Measurements from ENCODE around the gene TMEM178B.

Gene TMEM178B

GRCh38 chr7:141478845-141479244 is 405.0 kb downstream of the TMEM178B start:
- TF ChIP-seq, protein P1, sequence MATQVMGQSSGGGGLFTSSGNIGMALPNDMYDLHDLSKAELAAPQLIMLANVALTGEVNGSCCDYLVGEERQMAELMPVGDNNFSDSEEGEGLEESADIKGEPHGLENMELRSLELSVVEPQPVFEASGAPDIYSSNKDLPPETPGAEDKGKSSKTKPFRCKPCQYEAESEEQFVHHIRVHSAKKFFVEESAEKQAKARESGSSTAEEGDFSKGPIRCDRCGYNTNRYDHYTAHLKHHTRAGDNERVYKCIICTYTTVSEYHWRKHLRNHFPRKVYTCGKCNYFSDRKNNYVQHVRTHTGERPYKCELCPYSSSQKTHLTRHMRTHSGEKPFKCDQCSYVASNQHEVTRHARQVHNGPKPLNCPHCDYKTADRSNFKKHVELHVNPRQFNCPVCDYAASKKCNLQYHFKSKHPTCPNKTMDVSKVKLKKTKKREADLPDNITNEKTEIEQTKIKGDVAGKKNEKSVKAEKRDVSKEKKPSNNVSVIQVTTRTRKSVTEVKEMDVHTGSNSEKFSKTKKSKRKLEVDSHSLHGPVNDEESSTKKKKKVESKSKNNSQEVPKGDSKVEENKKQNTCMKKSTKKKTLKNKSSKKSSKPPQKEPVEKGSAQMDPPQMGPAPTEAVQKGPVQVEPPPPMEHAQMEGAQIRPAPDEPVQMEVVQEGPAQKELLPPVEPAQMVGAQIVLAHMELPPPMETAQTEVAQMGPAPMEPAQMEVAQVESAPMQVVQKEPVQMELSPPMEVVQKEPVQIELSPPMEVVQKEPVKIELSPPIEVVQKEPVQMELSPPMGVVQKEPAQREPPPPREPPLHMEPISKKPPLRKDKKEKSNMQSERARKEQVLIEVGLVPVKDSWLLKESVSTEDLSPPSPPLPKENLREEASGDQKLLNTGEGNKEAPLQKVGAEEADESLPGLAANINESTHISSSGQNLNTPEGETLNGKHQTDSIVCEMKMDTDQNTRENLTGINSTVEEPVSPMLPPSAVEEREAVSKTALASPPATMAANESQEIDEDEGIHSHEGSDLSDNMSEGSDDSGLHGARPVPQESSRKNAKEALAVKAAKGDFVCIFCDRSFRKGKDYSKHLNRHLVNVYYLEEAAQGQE (IDR thresholded peaks at IDR 0.05; ENCODE audit: insufficient read depth in 1 of 2, low read depth in 2 of 2, low read length in 2 of 2), result no peak
- TF ChIP-seq TAF1 (IDR thresholded peaks at IDR 0.05; ENCODE audit: borderline replicate concordance, insufficient read depth, low read length) (no peak), SIN3A (IDR thresholded peaks at IDR 0.05; ENCODE audit: borderline replicate concordance, insufficient read depth, low read length) (no peak), POLR2AphosphoS5 (IDR thresholded peaks at IDR 0.05; ENCODE audit: low read depth, low read length) (no peak), FOXP2 (optimal IDR thresholded peaks at IDR 0.05; ENCODE audit: borderline replicate concordance, extremely low read depth, extremely low read length, insufficient read depth) (no peak)

DNA sequence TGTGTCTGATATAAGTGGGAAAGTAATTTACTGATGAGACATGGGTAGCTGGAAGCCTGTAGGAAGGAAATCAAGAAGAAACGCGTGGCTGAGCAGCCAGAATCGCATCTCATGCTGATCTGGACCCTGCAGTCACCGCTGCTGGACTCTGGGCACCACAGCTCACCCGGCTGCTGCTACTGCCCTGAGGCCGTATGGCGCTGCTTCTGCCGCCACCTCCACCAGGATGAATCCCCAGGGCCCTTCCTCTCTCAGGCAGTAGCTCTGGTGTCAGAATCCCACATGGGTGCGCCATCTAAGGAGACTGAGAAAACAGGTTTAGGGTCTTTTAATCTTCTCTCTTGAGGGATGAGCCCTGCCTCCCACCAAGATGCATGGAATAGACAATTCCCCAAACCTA is 407.1 kb downstream of the TMEM178B start:
- no peak for TF ChIP-seq TAF1 (IDR thresholded peaks at IDR 0.05; ENCODE audit: borderline replicate concordance, insufficient read depth, low read length)
- no peak for TF ChIP-seq POLR2AphosphoS5 (IDR thresholded peaks at IDR 0.05; ENCODE audit: low read depth, low read length)

DNA sequence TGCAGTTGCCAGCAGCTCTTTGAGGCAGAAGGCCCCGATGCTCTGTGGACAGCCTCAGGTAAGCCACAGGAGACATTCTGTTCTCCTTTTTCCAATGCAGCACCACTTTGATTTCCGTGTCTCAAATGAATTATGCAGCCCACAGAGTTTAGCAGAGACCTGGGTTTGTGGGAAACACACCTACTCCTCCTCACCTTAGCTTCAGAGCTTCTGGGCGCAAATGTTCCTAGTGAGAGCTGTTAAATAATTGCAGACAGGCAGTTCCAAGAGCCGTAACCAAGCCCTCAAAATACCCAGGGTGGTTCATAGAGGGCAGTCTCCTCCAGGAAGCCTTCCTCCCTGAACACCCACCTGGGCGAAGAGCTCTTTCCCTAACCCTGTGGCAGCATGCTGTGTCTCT is 408.1 kb downstream of the TMEM178B start:
- no peak for TF ChIP-seq FOXP2 (optimal IDR thresholded peaks at IDR 0.05; ENCODE audit: borderline replicate concordance, extremely low read depth, extremely low read length, insufficient read depth)
- TF ChIP-seq, protein P1 (IDR thresholded peaks at IDR 0.05; ENCODE audit: insufficient read depth in 1 of 2, low read depth in 2 of 2, low read length in 2 of 2), result no peak
- TF ChIP-seq SIN3A (IDR thresholded peaks at IDR 0.05; ENCODE audit: borderline replicate concordance, insufficient read depth, low read length), result no peak
- TF ChIP-seq TAF1 (IDR thresholded peaks at IDR 0.05; ENCODE audit: borderline replicate concordance, insufficient read depth, low read length), result no peak

DNA sequence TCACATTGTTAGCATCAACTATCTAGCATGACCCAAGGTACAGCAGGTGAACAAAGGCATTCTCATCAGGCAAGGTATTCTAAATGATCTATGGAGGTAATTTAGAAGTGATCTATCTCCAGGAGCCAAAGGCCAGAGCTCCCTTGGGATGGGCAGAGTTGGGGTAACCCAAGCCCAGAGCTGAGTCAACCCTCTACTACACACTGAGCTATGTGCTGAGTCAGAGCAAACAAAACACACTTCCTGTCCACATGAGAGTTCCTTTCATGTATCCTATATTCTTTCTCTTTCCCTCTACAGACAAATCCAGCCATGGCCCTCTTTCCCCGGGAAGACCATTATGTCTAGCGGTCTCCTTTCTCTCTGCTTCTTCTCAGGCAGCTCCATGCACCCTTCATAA is 409.2 kb downstream of the TMEM178B start:
- TF ChIP-seq FOXP2 (optimal IDR thresholded peaks at IDR 0.05; ENCODE audit: borderline replicate concordance, extremely low read depth, extremely low read length, insufficient read depth) (no peak), TAF1 (IDR thresholded peaks at IDR 0.05; ENCODE audit: borderline replicate concordance, insufficient read depth, low read length) (no peak), SIN3A (IDR thresholded peaks at IDR 0.05; ENCODE audit: borderline replicate concordance, insufficient read depth, low read length) (no peak), POLR2AphosphoS5 (IDR thresholded peaks at IDR 0.05; ENCODE audit: low read depth, low read length) (no peak)
- TF ChIP-seq, protein P1 (IDR thresholded peaks at IDR 0.05; ENCODE audit: insufficient read depth in 1 of 2, low read depth in 2 of 2, low read length in 2 of 2), result no peak

DNA sequence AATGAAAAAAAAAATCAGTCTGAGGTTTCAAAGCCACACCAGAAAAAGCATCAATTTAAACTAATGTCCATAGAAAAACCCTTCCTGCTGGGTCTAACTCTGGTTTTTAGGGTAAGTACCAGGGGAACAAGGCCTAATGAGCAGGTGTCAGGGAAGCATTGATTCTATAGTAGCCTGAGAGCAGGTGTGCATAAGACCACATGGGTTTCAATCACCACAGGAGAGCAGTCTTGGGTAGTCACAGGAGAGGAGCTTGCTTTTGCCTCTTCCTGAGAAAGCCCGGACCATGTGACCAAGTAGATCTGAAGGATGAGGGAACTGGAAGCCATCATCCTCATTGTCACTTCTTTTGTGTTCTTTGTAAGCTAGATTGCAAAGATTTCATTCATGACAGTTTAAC is 411.0 kb downstream of the TMEM178B start:
- no peak for TF ChIP-seq SIN3A (IDR thresholded peaks at IDR 0.05; ENCODE audit: borderline replicate concordance, insufficient read depth, low read length)
- TF ChIP-seq POLR2AphosphoS5 (IDR thresholded peaks at IDR 0.05; ENCODE audit: low read depth, low read length), result no peak
- no peak for TF ChIP-seq FOXP2 (optimal IDR thresholded peaks at IDR 0.05; ENCODE audit: borderline replicate concordance, extremely low read depth, extremely low read length, insufficient read depth)
- TF ChIP-seq, protein P1 (IDR thresholded peaks at IDR 0.05; ENCODE audit: insufficient read depth in 1 of 2, low read depth in 2 of 2, low read length in 2 of 2), result no peak
- TF ChIP-seq TAF1 (IDR thresholded peaks at IDR 0.05; ENCODE audit: borderline replicate concordance, insufficient read depth, low read length), result no peak

Data from PFSK-1 (cell line).